ENCODE measurements around the gene PHF2.

The PHF2 gene

GRCh38 chr9:93634311-93635185 lies 58.2 kb downstream of the PHF2 start:
- TF ChIP-seq, protein P1, sequence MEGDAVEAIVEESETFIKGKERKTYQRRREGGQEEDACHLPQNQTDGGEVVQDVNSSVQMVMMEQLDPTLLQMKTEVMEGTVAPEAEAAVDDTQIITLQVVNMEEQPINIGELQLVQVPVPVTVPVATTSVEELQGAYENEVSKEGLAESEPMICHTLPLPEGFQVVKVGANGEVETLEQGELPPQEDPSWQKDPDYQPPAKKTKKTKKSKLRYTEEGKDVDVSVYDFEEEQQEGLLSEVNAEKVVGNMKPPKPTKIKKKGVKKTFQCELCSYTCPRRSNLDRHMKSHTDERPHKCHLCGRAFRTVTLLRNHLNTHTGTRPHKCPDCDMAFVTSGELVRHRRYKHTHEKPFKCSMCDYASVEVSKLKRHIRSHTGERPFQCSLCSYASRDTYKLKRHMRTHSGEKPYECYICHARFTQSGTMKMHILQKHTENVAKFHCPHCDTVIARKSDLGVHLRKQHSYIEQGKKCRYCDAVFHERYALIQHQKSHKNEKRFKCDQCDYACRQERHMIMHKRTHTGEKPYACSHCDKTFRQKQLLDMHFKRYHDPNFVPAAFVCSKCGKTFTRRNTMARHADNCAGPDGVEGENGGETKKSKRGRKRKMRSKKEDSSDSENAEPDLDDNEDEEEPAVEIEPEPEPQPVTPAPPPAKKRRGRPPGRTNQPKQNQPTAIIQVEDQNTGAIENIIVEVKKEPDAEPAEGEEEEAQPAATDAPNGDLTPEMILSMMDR (IDR thresholded peaks at IDR 0.05; ENCODE audit: unreplicated experiment in 3 of 3), result no peak
- Mint-ChIP-seq H3K4me3 (no peak overlapping the region), H3K36me3 (ENCODE audit: low read depth) (peaks cover 49% of the 10 kb centered on the region), H3K27ac (no peak overlapping the region), H3K4me1 (no peaks in the 10 kb centered on the region), H3K27me3 (ENCODE audit: low read depth) (no peaks in the 10 kb centered on the region), H3K9me3 (peaks cover 28% of the 10 kb centered on the region)

DNA sequence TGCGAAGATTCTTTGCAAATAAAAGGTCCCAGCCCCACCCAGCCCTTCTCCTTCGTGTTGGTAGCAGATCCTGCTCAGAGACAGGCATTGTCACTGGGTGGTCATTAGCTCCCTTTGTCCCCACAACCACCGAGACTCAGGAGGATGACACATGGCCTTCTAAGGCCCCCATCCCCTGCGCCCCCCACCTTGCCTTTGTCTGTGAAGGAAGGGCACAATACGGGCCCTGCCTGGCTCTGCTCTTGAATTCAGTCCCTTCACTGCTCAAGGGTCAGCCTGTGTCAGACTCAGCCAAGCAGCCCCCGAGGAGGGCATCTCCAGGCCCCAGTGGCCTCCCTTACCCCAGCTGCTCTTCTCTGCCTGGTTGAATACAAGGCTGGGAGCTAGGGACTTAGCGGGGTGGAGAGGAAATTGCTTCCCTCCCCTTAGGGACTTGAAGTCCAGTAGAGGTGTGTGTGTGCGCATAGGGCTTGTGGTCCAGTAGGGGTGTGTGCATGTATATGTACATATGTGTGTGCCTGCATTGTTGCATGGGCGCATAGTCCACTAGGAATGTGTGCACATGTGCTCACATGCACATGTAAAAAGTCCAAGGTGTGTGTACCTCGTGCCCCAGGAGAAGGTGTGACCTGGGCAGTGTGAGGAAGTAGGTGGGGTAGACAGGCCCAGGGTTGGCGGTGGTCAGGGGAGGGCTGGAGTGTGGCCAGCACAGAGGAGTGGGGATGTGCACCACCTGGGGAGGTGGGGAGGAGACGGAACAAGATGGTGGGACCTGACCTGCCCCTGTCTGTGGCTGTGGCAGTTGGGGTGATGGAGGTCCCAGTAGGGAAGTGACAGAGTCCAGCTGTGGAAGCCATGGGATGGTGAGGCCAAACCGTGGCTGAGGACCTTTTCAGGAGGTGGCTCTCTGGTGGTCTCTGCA lies 59.1 kb downstream of the PHF2 start:
- Mint-ChIP-seq H3K4me3 (no peak overlapping the region), H3K27me3 (ENCODE audit: low read depth) (no peaks in the 10 kb centered on the region)

GRCh38 chr9:93636172-93636661 lies 59.8 kb downstream of the PHF2 start:
- Mint-ChIP-seq H3K36me3 (ENCODE audit: low read depth) (peaks cover 66% of the 10 kb centered on the region), H3K9me3 (peaks cover 40% of the 10 kb centered on the region), H3K4me3 (no peak overlapping the region), H3K27ac (no peak overlapping the region), H3K27me3 (ENCODE audit: low read depth) (no peaks in the 10 kb centered on the region), H3K4me1 (peaks cover 4% of the 10 kb centered on the region)
- TF ChIP-seq, protein P1 (IDR thresholded peaks at IDR 0.05; ENCODE audit: unreplicated experiment in 3 of 3), result no peak

More for the DNA sequence above, 59.1 kb downstream of the PHF2 start:
- H3K4me1 Mint-ChIP-seq, result no peaks in the 10 kb centered on the region
- no peak overlapping the region for H3K27ac Mint-ChIP-seq
- TF ChIP-seq, protein P1 (IDR thresholded peaks at IDR 0.05; ENCODE audit: unreplicated experiment in 3 of 3), result no peak
- H3K9me3 Mint-ChIP-seq, result peaks cover 34% of the 10 kb centered on the region
- peaks cover 58% of the 10 kb centered on the region for H3K36me3 Mint-ChIP-seq (ENCODE audit: low read depth)

GRCh38 chr9:93636667-93637066 lies 60.3 kb downstream of the PHF2 start:
- H3K36me3 Mint-ChIP-seq (ENCODE audit: low read depth), result peaks cover 70% of the 10 kb centered on the region
- peaks cover 40% of the 10 kb centered on the region for H3K9me3 Mint-ChIP-seq
- H3K27me3 Mint-ChIP-seq (ENCODE audit: low read depth), result no peaks in the 10 kb centered on the region
- no peak overlapping the region for H3K27ac Mint-ChIP-seq
- no peak overlapping the region for H3K4me3 Mint-ChIP-seq
- H3K4me1 Mint-ChIP-seq, result peaks cover 6% of the 10 kb centered on the region
- TF ChIP-seq, protein P1 (IDR thresholded peaks at IDR 0.05; ENCODE audit: unreplicated experiment in 3 of 3), result no peak

DNA sequence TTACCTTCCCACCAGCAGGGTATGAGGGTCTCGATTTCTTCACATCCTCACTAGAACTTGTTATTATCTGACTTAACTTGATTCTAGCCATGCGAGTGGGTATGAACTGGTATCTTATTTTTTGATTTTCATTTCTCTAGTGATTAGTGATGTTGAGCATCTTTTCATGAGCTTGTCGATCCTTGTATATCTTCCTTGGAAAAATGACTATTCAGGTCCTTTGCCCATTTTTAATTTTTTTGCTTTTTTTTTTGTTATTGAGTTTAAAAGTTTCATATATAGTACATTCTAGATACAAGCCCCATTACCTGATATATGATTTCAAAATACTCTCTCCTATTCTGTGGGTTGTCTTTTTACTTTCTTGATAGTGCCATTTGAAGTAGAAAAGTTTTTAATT lies 61.5 kb downstream of the PHF2 start:
- H3K36me3 Mint-ChIP-seq (ENCODE audit: low read depth), result peaks cover 78% of the 10 kb centered on the region

More for the DNA sequence above, 61.5 kb downstream of the PHF2 start:
- TF ChIP-seq, protein P1 (IDR thresholded peaks at IDR 0.05; ENCODE audit: unreplicated experiment in 3 of 3), result no peak
- Mint-ChIP-seq H3K4me1 (peaks cover 13% of the 10 kb centered on the region), H3K9me3 (peaks cover 40% of the 10 kb centered on the region), H3K27ac (no peak overlapping the region), H3K27me3 (ENCODE audit: low read depth) (no peaks in the 10 kb centered on the region), H3K4me3 (no peak overlapping the region)
